Fibroblast of lung (primary cell): ENCODE measurements around the gene MRPS15. TPM values are rescaled to one million over a fixed set of nuclear protein-coding genes. Genes with fewer than 3 reads are reported as not detected.

Experiments used
- DNase-seq, 2 donors: peaks; one replicate each; pipeline versions ENCODE4 v3.0.0 to v3.0.0-alpha.2; 2010; ENCODE audit warnings: low read depth in 2 of 2
- H2AFZ ChIP-seq: 2 replicates; pipeline ENCODE4 v1.5.1; 2012; ENCODE audit warnings: low read length, control low read depth, inconsistent platforms
- H3K27ac ChIP-seq: 2 replicates; pipeline ENCODE4 v1.5.1; 2011; ENCODE audit warnings: low read length, control low read depth; ENCODE audit not compliant: insufficient read depth
- H3K27me3 ChIP-seq: 2 replicates; pipeline ENCODE4 v1.5.1; 2011; ENCODE audit warnings: mild to moderate bottlenecking, low read length; ENCODE audit not compliant: control insufficient read depth, insufficient read depth
- H3K36me3 ChIP-seq: 2 replicates; pipeline ENCODE4 v1.5.1; 2011; ENCODE audit warnings: low read length; ENCODE audit not compliant: control insufficient read depth, insufficient read depth
- H3K4me1 ChIP-seq: 2 replicates; pipeline ENCODE4 v1.5.1; 2011; ENCODE audit warnings: low read length; ENCODE audit not compliant: control insufficient read depth, insufficient read depth; ENCODE audit errors: extremely low read depth
- H3K4me2 ChIP-seq: 2 replicates; pipeline ENCODE4 v1.5.1; 2011; ENCODE audit warnings: low read length, control low read depth; ENCODE audit not compliant: insufficient read depth; ENCODE audit errors: extremely low read depth
- H3K4me3 ChIP-seq, 4 experiments: fragments of 200-600 bp in 1 of 4; sonication (generic) in 1 of 4; replicated peaks in 1 of 4; 2 replicates each; pipeline ENCODE4 v1.5.1; 2011 to 2016; ENCODE audit warnings: low read length in 4 of 4, low read depth in 3 of 4, mild to moderate bottlenecking in 3 of 4, control low read depth in 2 of 4, inconsistent platforms in 1 of 4, mixed read lengths in 1 of 4; ENCODE audit not compliant: insufficient read depth in 1 of 4; ENCODE audit errors: control extremely low read depth in 1 of 4
- H3K79me2 ChIP-seq: 2 replicates; pipeline ENCODE4 v1.5.1; 2012; ENCODE audit warnings: mild to moderate bottlenecking, low read length, inconsistent platforms; ENCODE audit not compliant: control insufficient read depth, insufficient read depth
- H3K9ac ChIP-seq: 2 replicates; pipeline ENCODE4 v1.5.1; 2011; ENCODE audit warnings: mild to moderate bottlenecking, low read length, control low read depth; ENCODE audit not compliant: insufficient read depth
- H3K9me3 ChIP-seq: 2 replicates; pipeline ENCODE4 v1.5.1; 2012; ENCODE audit warnings: low read depth, low read length; ENCODE audit not compliant: control insufficient read depth, insufficient read depth
- H4K20me1 ChIP-seq: 2 replicates; pipeline ENCODE4 v1.5.1; 2011; ENCODE audit warnings: low read length; ENCODE audit not compliant: control insufficient read depth, insufficient read depth; ENCODE audit errors: extremely low read depth
- CTCF ChIP-seq, 2 donors: IDR thresholded peaks in 1 of 2; conservative IDR thresholded peaks in 1 of 2; 1 replicate in 1 of 2; 2 replicates in 1 of 2; pipeline ENCODE4 v1.5.1; 2011 to 2012; ENCODE audit warnings: low read length in 2 of 2, control low read depth in 1 of 2, inconsistent platforms in 1 of 2, low read depth in 1 of 2, mild to moderate bottlenecking in 1 of 2
- EZH2 ChIP-seq: IDR thresholded peaks from 2 replicates; pipeline ENCODE4 v1.5.1; 2012; ENCODE audit warnings: low read length, control low read depth, mild to moderate bottlenecking; ENCODE audit errors: missing control alignments
- polyA plus RNA-seq, 2 donors: library from polyadenylated mRNA; depleted of rRNA in 1 of 2; stranded (reverse) in 1 of 2; unstranded in 1 of 2; fragments of >200 nt; gene quantifications; 2 replicates each; pipeline ENCODE4 v1.2.1, GENCODE V29; 2011 to 2012; ENCODE audit warnings: missing spikeins in 1 of 2
- total RNA-seq: library from RNA; depleted of rRNA; stranded (reverse); fragments of >200 nt; gene quantifications from 2 replicates; pipeline ENCODE4 v1.2.1, GENCODE V29; 2014

The MRPS15 gene
- total and polyA plus RNA-seq, 2 donors (not counting 1 experiment from before 2014, with no cell fraction given) = 75.5 to 99.1 TPM

GRCh38 chr1:36476945-36477344 is 12.8 kb upstream of the MRPS15 start:
- no peaks in the 10 kb centered on the region for H3K79me2 ChIP-seq
- H3K9ac ChIP-seq = no peak overlapping the region
- H3K4me1 ChIP-seq = no peaks in the 10 kb centered on the region
- no peak overlapping the region for H3K27ac ChIP-seq
- no peak overlapping the region for H3K4me2 ChIP-seq
- DNase-seq = no peak
- no peaks in the 10 kb centered on the region for H3K9me3 ChIP-seq
- H3K36me3 ChIP-seq = no peaks in the 10 kb centered on the region
- no peak for TF ChIP-seq EZH2
- no peaks in the 10 kb centered on the region for H4K20me1 ChIP-seq
- H3K4me3 ChIP-seq = no peak overlapping the region
- H3K27me3 ChIP-seq = peaks cover 3% of the 10 kb centered on the region
- H2AFZ ChIP-seq = no peak overlapping the region

GRCh38 chr1:36475910-36476604 is 11.9 kb upstream of the MRPS15 start:
- TF ChIP-seq EZH2 = no peak
- no peak for TF ChIP-seq CTCF (conservative IDR thresholded peaks at IDR 0.05 in 1 of 2, IDR thresholded peaks at IDR 0.05 in 1 of 2; ENCODE audit: low read depth in 1 of 2, low read length in 2 of 2)
- H3K4me2 ChIP-seq = no peak overlapping the region
- H3K9me3 ChIP-seq = no peaks in the 10 kb centered on the region
- H3K4me1 ChIP-seq = no peaks in the 10 kb centered on the region
- no peak overlapping the region for H3K27ac ChIP-seq
- H3K79me2 ChIP-seq = no peaks in the 10 kb centered on the region
- no peak overlapping the region for H3K4me3 ChIP-seq
- no peak overlapping the region for H3K9ac ChIP-seq
- H2AFZ ChIP-seq = no peak overlapping the region
- no peaks in the 10 kb centered on the region for H4K20me1 ChIP-seq
- peaks cover 3% of the 10 kb centered on the region for H3K27me3 ChIP-seq
- no peaks in the 10 kb centered on the region for H3K36me3 ChIP-seq
- no peak for DNase-seq

DNA sequence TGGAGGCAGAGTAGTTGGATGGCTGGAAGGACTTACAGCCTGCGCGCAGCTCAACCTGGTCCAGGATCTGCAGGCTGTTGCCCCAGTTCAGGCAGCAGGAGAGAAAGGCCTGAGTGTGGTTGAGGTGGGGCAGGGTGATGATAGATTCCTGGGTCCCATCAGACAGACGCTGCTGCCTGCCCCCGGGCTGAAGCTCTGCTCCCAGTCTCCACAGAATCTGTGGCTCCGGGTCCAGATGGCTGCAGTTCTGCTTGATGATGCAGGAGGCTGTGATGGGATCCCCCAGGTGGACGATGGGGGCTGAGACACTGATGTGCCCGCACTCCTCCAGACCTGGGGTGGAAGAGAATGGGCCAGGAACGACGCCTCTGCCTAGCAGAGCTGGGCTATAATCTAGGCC is 11.2 kb upstream of the MRPS15 start:
- H3K4me1 ChIP-seq = no peaks in the 10 kb centered on the region
- TF ChIP-seq EZH2 = no peak
- TF ChIP-seq CTCF (conservative IDR thresholded peaks at IDR 0.05 in 1 of 2, IDR thresholded peaks at IDR 0.05 in 1 of 2; ENCODE audit: low read depth in 1 of 2, low read length in 2 of 2) = no peak
- no peak overlapping the region for H3K4me3 ChIP-seq
- no peak overlapping the region for H3K9ac ChIP-seq
- no peak overlapping the region for H3K27ac ChIP-seq
- H3K9me3 ChIP-seq = no peaks in the 10 kb centered on the region
- no peaks in the 10 kb centered on the region for H4K20me1 ChIP-seq
- H3K27me3 ChIP-seq = peaks cover 3% of the 10 kb centered on the region
- DNase-seq = no peak
- H2AFZ ChIP-seq = no peak overlapping the region
- H3K36me3 ChIP-seq = no peaks in the 10 kb centered on the region
- no peaks in the 10 kb centered on the region for H3K79me2 ChIP-seq
- H3K4me2 ChIP-seq = no peak overlapping the region
